Endothelial cell of umbilical vein (primary cell): ENCODE measurements around the gene PSIP1.

Experiments
- EZH2 ChIP-seq: IDR thresholded peaks from 2 replicates; pipeline ENCODE4 v1.6.1; 2012; ENCODE audit warnings: borderline replicate concordance, low read depth, mild to moderate bottlenecking, moderate library complexity, low read length, inconsistent platforms; ENCODE audit not compliant: severe bottlenecking
- FOS ChIP-seq: IDR thresholded peaks from 2 replicates; pipeline ENCODE4 v1.6.1; 2011; ENCODE audit warnings: mild to moderate bottlenecking, low read length, moderate library complexity, borderline replicate concordance; ENCODE audit not compliant: insufficient read depth
- GATA2 ChIP-seq: IDR thresholded peaks from 2 replicates; pipeline ENCODE4 v1.7.0; 2011; ENCODE audit warnings: low read depth, mild to moderate bottlenecking, moderate library complexity, mixed read lengths, low read length; ENCODE audit not compliant: insufficient read length, insufficient read depth
- JUN ChIP-seq: IDR thresholded peaks from 2 replicates; pipeline ENCODE4 v1.6.1; 2011; ENCODE audit warnings: borderline replicate concordance, low read depth; ENCODE audit not compliant: insufficient read length, insufficient read depth
- MYC ChIP-seq: IDR thresholded peaks from one replicate; pipeline ENCODE4 v1.6.1; 2011; ENCODE audit warnings: mild to moderate bottlenecking, low read depth, low read length
- POLR2A ChIP-seq: IDR thresholded peaks from 2 replicates; pipeline ENCODE4 v1.6.1; 2012; ENCODE audit warnings: low read depth, mild to moderate bottlenecking, control low read depth, low read length
- POLR2AphosphoS5 ChIP-seq: IDR thresholded peaks from 2 replicates; pipeline ENCODE4 v1.6.1; 2012; ENCODE audit warnings: low read depth, mild to moderate bottlenecking, control low read depth, low read length, moderate library complexity; ENCODE audit not compliant: insufficient read depth
- TF ChIP-seq, protein P1 (sequence below), 2 donors: IDR thresholded peaks; 1 replicate in 1 of 2; 2 replicates in 1 of 2; pipeline ENCODE4 v1.5.1; 2011; ENCODE audit warnings: low read length in 2 of 2, mild to moderate bottlenecking in 2 of 2, moderate library complexity in 2 of 2, control low read depth in 1 of 2, inconsistent platforms in 1 of 2, low read depth in 1 of 2; ENCODE audit not compliant: insufficient read depth in 1 of 2; ENCODE audit errors: extremely low read depth in 1 of 2
- TF ChIP-seq, protein P2 (sequence below): IDR thresholded peaks from 2 replicates; pipeline ENCODE4 v1.6.1; 2011; ENCODE audit not compliant: insufficient read depth, insufficient read length

DNA sequence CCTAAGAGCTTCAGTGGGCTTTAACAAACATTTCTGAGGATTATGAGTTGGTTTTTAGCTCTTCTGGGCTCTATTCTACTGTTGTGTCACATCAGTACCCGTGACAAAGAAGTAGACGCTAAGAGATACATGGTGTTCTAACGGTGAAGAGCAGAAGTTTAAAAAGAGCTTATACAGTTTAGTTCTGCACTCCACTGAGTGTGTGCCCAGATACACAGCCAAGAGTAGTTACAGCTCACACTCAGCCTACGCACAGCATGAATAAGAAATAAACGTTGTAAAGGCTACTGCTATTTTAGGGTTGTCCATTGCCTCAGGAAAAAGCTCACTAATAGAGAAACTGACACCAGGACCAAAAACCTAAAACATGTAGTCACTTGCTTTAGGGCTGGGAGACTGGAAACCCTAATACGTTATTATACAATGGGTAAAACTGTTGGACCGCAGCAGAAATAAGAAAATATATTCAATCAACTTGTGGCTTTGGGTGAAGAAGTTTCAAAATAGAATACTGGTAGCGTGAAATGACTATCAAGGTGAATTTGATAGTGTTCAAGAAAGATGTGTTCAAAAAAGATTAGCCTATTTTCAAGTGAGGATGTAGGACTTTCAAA, 34.7 kb downstream of the PSIP1 start:
- no peak for TF ChIP-seq POLR2AphosphoS5
- TF ChIP-seq, protein P1, sequence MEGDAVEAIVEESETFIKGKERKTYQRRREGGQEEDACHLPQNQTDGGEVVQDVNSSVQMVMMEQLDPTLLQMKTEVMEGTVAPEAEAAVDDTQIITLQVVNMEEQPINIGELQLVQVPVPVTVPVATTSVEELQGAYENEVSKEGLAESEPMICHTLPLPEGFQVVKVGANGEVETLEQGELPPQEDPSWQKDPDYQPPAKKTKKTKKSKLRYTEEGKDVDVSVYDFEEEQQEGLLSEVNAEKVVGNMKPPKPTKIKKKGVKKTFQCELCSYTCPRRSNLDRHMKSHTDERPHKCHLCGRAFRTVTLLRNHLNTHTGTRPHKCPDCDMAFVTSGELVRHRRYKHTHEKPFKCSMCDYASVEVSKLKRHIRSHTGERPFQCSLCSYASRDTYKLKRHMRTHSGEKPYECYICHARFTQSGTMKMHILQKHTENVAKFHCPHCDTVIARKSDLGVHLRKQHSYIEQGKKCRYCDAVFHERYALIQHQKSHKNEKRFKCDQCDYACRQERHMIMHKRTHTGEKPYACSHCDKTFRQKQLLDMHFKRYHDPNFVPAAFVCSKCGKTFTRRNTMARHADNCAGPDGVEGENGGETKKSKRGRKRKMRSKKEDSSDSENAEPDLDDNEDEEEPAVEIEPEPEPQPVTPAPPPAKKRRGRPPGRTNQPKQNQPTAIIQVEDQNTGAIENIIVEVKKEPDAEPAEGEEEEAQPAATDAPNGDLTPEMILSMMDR (IDR thresholded peaks at IDR 0.05; ENCODE audit: extremely low read depth in 1 of 2, insufficient read depth in 1 of 2, low read depth in 1 of 2, low read length in 2 of 2): no peak
- TF ChIP-seq GATA2: no peak
- no peak for TF ChIP-seq EZH2
- no peak for TF ChIP-seq POLR2A
- TF ChIP-seq, protein P2, sequence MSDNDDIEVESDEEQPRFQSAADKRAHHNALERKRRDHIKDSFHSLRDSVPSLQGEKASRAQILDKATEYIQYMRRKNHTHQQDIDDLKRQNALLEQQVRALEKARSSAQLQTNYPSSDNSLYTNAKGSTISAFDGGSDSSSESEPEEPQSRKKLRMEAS: no peak
- TF ChIP-seq MYC: no peak
- TF ChIP-seq FOS: no peak
- no peak for TF ChIP-seq JUN
